DOHH2 (cell line): Measurements from ENCODE around the gene PRR23E.

Experiments
- H3F3A ChIP-seq: fragments of 200-600 bp; sonication (generic), shearing (Covaris generic); 2 replicates; pipeline ENCODE4 v1.6.0; 2016; ENCODE audit warnings: antibody characterized with exemption, mild to moderate bottlenecking; ENCODE audit not compliant: control insufficient read depth, insufficient read depth
- H3K27ac ChIP-seq: fragments of 200-600 bp; sonication (generic); 2 replicates; pipeline ENCODE4 v1.5.1; 2014; ENCODE audit warnings: low read depth, mild to moderate bottlenecking, low read length, moderate library complexity
- H3K27me3 ChIP-seq: fragments of 200-600 bp; sonication (generic); 2 replicates; pipeline ENCODE4 v1.6.1; 2014; ENCODE audit warnings: mild to moderate bottlenecking, low read length, mixed read lengths; ENCODE audit not compliant: control insufficient read depth
- H3K36me3 ChIP-seq: fragments of 200-600 bp; sonication (generic); 2 replicates; pipeline ENCODE4 v1.6.1; 2014; ENCODE audit warnings: mild to moderate bottlenecking, low read length, moderate library complexity, mixed read lengths; ENCODE audit not compliant: control insufficient read depth
- H3K4me1 ChIP-seq: fragments of 200-600 bp; sonication (generic); 2 replicates; pipeline ENCODE4 v1.6.1; 2014; ENCODE audit warnings: mild to moderate bottlenecking, low read length, mixed read lengths; ENCODE audit not compliant: control insufficient read depth
- H3K4me2 ChIP-seq: fragments of 200-600 bp; sonication (generic); 2 replicates; pipeline ENCODE4 v1.6.0; 2014; ENCODE audit warnings: mild to moderate bottlenecking, low read length, moderate library complexity
- H3K4me3 ChIP-seq: fragments of 200-600 bp; sonication (generic); 2 replicates; pipeline ENCODE4 v1.5.1; 2014; ENCODE audit warnings: mild to moderate bottlenecking, low read length, mixed read lengths
- H3K79me2 ChIP-seq: fragments of 200-600 bp; sonication (generic); 2 replicates; pipeline ENCODE4 v1.6.1; 2014; ENCODE audit warnings: mild to moderate bottlenecking, low read length, mixed read lengths; ENCODE audit not compliant: control insufficient read depth
- H3K9me2 ChIP-seq: fragments of 200-600 bp; sonication (generic); replicated peaks from 2 replicates; pipeline ENCODE4 v1.6.1; 2014; ENCODE audit warnings: mild to moderate bottlenecking, low read length, mixed read lengths; ENCODE audit not compliant: control insufficient read depth
- H3K9me3 ChIP-seq: fragments of 200-600 bp; sonication (generic); 2 replicates; pipeline ENCODE4 v1.6.1; 2014; ENCODE audit warnings: antibody characterized with exemption, low read length, mixed read lengths; ENCODE audit not compliant: control insufficient read depth, insufficient read depth
- H4K20me1 ChIP-seq: fragments of 200-600 bp; sonication (generic); 2 replicates; pipeline ENCODE4 v1.6.0; 2014; ENCODE audit warnings: low read depth, mild to moderate bottlenecking, antibody characterized with exemption, low read length, moderate library complexity; ENCODE audit not compliant: control insufficient read depth, insufficient read depth
- CTCF ChIP-seq: fragments of 200-600 bp; sonication (generic); IDR thresholded peaks from one replicate; pipeline ENCODE4 v1.5.1; 2014; ENCODE audit warnings: antibody characterized with exemption, mild to moderate bottlenecking, low read depth, low read length; ENCODE audit not compliant: poor library complexity, severe bottlenecking
- EZH2phosphoT487 ChIP-seq: fragments of 200-600 bp; sonication (generic); IDR thresholded peaks from 2 replicates; pipeline ENCODE4 v1.6.1; 2017; ENCODE audit warnings: borderline replicate concordance, mild to moderate bottlenecking, antibody characterized with exemption, low read length, moderate library complexity, mixed read lengths

Gene PRR23E

GRCh38 chr3:127211118-127212060 lies 18.5 kb downstream of the PRR23E start:
- no peaks in the 10 kb centered on the region for H3K79me2 ChIP-seq
- H3K9me3 ChIP-seq = no peaks in the 10 kb centered on the region
- H3K9me2 ChIP-seq = no peaks in the 10 kb centered on the region
- H3K27ac ChIP-seq = no peak overlapping the region
- H3K36me3 ChIP-seq = no peaks in the 10 kb centered on the region
- no peaks in the 10 kb centered on the region for H3K4me1 ChIP-seq
- no peaks in the 10 kb centered on the region for H4K20me1 ChIP-seq
- no peaks in the 10 kb centered on the region for H3F3A ChIP-seq
- peaks cover 15% of the 10 kb centered on the region; the same call in 1 of the 2 replicates for H3K27me3 ChIP-seq
- H3K4me3 ChIP-seq = no peak overlapping the region
- TF ChIP-seq EZH2phosphoT487 = no peak
- no peak for TF ChIP-seq CTCF
- no peak overlapping the region for H3K4me2 ChIP-seq

DNA sequence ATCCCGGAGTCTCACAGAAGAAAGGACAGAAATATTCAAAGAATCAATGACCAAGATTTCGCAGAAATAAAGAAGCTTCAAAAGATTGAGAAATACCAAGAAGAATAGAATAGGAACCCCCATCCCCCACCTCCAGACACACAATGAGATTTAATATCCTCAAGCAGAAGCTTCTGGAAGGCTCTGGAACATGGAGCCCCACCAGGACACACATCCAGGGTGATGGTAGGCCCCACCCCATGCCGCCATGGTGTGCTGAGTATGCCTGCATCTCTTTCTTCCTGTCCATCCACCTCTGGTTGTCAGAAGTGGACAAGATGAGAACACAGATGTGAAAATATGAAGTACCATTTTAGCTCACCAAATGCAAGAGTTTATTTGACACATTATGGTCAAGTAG lies 19.3 kb downstream of the PRR23E start:
- Histone ChIP-seq H3F3A (no peaks in the 10 kb centered on the region), H3K27me3 (peaks cover 24% of the 10 kb centered on the region; the same call in 1 of the 2 replicates), H3K36me3 (no peaks in the 10 kb centered on the region), H3K9me2 (no peaks in the 10 kb centered on the region), H3K4me3 (no peak overlapping the region), H3K27ac (no peak overlapping the region), H3K9me3 (no peaks in the 10 kb centered on the region), H3K79me2 (no peaks in the 10 kb centered on the region), H4K20me1 (no peaks in the 10 kb centered on the region), H3K4me1 (no peaks in the 10 kb centered on the region), H3K4me2 (no peak overlapping the region)
- no peak for TF ChIP-seq EZH2phosphoT487
- no peak for TF ChIP-seq CTCF

GRCh38 chr3:127212711-127213110 lies 19.8 kb downstream of the PRR23E start:
- H3K27ac ChIP-seq = no peak overlapping the region
- H3K36me3 ChIP-seq = no peaks in the 10 kb centered on the region
- H3F3A ChIP-seq = no peaks in the 10 kb centered on the region
- no peak overlapping the region for H3K4me3 ChIP-seq
- H3K4me1 ChIP-seq = no peaks in the 10 kb centered on the region
- H3K9me2 ChIP-seq = no peaks in the 10 kb centered on the region
- H3K4me2 ChIP-seq = no peak overlapping the region
- H3K9me3 ChIP-seq = no peaks in the 10 kb centered on the region
- peaks cover 27% of the 10 kb centered on the region for H3K27me3 ChIP-seq
- no peaks in the 10 kb centered on the region for H4K20me1 ChIP-seq
- TF ChIP-seq CTCF = no peak
- TF ChIP-seq EZH2phosphoT487 = no peak
- H3K79me2 ChIP-seq = no peaks in the 10 kb centered on the region
